ENCODE data around the gene ELAVL1.

DNA sequence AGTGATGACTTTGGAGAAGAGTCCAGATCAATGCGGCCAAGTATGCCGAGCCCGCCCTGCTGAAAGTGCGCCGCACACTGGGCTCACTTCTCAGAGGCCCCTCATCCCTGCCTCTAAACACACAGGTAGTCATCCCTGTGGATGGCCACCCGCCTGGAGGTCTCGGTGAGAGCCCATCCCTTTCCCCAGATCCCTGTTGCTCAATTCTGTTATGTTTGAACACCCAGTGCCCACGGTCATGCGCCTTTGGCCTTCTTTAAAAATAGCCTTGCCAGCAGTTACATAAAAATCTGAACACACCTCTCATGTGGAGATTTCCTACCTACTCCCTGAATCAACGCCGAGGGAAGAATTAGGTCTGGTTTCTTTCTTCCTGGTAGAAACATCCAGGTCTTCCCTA, 11.9 kb downstream of the ELAVL1 start:
- TF ChIP-seq RAD21 (conservative IDR thresholded peaks at IDR 0.05), result no peak
- no peak for TF ChIP-seq EZH2 (IDR thresholded peaks at IDR 0.05; ENCODE audit: borderline replicate concordance, insufficient read depth, low read length, poor library complexity, severe bottlenecking)
- TF ChIP-seq, protein P1, sequence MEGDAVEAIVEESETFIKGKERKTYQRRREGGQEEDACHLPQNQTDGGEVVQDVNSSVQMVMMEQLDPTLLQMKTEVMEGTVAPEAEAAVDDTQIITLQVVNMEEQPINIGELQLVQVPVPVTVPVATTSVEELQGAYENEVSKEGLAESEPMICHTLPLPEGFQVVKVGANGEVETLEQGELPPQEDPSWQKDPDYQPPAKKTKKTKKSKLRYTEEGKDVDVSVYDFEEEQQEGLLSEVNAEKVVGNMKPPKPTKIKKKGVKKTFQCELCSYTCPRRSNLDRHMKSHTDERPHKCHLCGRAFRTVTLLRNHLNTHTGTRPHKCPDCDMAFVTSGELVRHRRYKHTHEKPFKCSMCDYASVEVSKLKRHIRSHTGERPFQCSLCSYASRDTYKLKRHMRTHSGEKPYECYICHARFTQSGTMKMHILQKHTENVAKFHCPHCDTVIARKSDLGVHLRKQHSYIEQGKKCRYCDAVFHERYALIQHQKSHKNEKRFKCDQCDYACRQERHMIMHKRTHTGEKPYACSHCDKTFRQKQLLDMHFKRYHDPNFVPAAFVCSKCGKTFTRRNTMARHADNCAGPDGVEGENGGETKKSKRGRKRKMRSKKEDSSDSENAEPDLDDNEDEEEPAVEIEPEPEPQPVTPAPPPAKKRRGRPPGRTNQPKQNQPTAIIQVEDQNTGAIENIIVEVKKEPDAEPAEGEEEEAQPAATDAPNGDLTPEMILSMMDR (IDR thresholded peaks at IDR 0.05; ENCODE audit: poor library complexity, severe bottlenecking), result no peak
- no peak for TF ChIP-seq MXI1 (conservative IDR thresholded peaks at IDR 0.05; ENCODE audit: poor library complexity, severe bottlenecking)
- TF ChIP-seq, protein P2, sequence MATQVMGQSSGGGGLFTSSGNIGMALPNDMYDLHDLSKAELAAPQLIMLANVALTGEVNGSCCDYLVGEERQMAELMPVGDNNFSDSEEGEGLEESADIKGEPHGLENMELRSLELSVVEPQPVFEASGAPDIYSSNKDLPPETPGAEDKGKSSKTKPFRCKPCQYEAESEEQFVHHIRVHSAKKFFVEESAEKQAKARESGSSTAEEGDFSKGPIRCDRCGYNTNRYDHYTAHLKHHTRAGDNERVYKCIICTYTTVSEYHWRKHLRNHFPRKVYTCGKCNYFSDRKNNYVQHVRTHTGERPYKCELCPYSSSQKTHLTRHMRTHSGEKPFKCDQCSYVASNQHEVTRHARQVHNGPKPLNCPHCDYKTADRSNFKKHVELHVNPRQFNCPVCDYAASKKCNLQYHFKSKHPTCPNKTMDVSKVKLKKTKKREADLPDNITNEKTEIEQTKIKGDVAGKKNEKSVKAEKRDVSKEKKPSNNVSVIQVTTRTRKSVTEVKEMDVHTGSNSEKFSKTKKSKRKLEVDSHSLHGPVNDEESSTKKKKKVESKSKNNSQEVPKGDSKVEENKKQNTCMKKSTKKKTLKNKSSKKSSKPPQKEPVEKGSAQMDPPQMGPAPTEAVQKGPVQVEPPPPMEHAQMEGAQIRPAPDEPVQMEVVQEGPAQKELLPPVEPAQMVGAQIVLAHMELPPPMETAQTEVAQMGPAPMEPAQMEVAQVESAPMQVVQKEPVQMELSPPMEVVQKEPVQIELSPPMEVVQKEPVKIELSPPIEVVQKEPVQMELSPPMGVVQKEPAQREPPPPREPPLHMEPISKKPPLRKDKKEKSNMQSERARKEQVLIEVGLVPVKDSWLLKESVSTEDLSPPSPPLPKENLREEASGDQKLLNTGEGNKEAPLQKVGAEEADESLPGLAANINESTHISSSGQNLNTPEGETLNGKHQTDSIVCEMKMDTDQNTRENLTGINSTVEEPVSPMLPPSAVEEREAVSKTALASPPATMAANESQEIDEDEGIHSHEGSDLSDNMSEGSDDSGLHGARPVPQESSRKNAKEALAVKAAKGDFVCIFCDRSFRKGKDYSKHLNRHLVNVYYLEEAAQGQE (IDR thresholded peaks at IDR 0.05; ENCODE audit: borderline replicate concordance), result no peak

Measured in neural cell (in vitro differentiated cells).